Measurements from ENCODE around the gene SETD2. TPM values are rescaled to one million over a fixed set of nuclear protein-coding genes. Genes with fewer than 3 reads are reported as not detected.

The SETD2 gene
- total RNA-seq, 1 experiment from 2014 or later: 60.8 TPM

DNA sequence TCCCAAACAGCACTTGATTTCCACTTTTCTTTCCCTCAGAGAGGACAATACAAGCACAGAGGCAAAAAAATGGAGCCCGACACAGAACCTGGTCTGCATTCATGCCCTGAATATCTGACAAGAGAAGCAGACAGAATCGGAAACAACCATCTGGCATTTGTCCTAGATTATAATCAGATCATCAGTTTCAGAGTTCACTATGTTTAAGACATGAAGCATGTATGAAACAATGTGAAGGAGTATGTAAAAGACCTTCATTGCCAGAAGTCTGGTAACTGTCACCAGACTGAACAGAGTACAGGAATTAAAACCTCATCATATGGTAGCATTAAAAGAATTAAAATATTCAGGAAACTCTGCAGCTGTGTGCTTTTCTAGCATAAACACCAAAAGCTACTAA is 65.0 kb downstream of the SETD2 start:
- H3K23ac ChIP-seq (ENCODE audit: insufficient read length, low read depth, low read length): no peak overlapping the region
- no peaks in the 10 kb centered on the region for H3K79me2 ChIP-seq (ENCODE audit: insufficient read depth, low read length)
- H2BK20ac ChIP-seq (ENCODE audit: low read depth, low read length, poor library complexity, severe bottlenecking): no peak overlapping the region
- H3K4me2 ChIP-seq (ENCODE audit: insufficient read depth, insufficient read length, low read length): no peak overlapping the region
- no peak overlapping the region for H2BK15ac ChIP-seq (ENCODE audit: low read depth, low read length)
- no peaks in the 10 kb centered on the region for H4K20me1 ChIP-seq (ENCODE audit: control insufficient read depth, insufficient read depth, insufficient read length)
- Mint-ChIP-seq H3K36me3 (ENCODE audit: insufficient read depth in 1 of 3, low read depth in 3 of 3) (peaks cover 8 to 61% (median 54%) of the 10 kb centered on the region in 3 experiments; a peak in 6 of 7 replicates), H3K4me1 (no peaks in the 10 kb centered on the region), H3K27me3 (ENCODE audit: low read depth) (no peaks in the 10 kb centered on the region), H3K4me3 (no peak overlapping the region), H3K27ac (no peak overlapping the region), H3K9me3 (no peaks in the 10 kb centered on the region)
- H2AK5ac ChIP-seq (ENCODE audit: insufficient read length, low read length): no peak overlapping the region
- no peak overlapping the region for H4K91ac ChIP-seq (ENCODE audit: insufficient read length, low read depth, low read length)
- H2BK5ac ChIP-seq (ENCODE audit: insufficient read length, low read length): no peak overlapping the region
- no peak overlapping the region for H2BK12ac ChIP-seq (ENCODE audit: insufficient read length, low read depth, low read length)
- H2AFZ ChIP-seq (ENCODE audit: low read length): no peak overlapping the region
- no peak overlapping the region for H3T11ph ChIP-seq (ENCODE audit: low read length)
- H3K14ac ChIP-seq (ENCODE audit: insufficient read depth, low read length): no peak overlapping the region
- H2BK120ac ChIP-seq (ENCODE audit: low read depth, low read length, poor library complexity, severe bottlenecking): no peak overlapping the region
- no peak overlapping the region for H3K9ac ChIP-seq (ENCODE audit: extremely low read depth, insufficient read length, low read length)
- H4K8ac ChIP-seq (replicated peaks; ENCODE audit: insufficient read length, low read depth, low read length): no peak overlapping the region
- H3K4me1 ChIP-seq (ENCODE audit: insufficient read depth, low read length): no peaks in the 10 kb centered on the region
- WGBS (ENCODE audit: extremely low coverage, insufficient read length, low lambda C conversion rate): no CpG with 5 or more reads among the region's 2 CpGs
- no peaks in the 10 kb centered on the region for H3K79me1 ChIP-seq (ENCODE audit: insufficient read depth, low read depth, low read length, poor library complexity, severe bottlenecking)
- H4K5ac ChIP-seq (ENCODE audit: insufficient read length, low read depth, low read length): no peak overlapping the region
- no peak for DNase-seq
- H3K9me3 ChIP-seq (ENCODE audit: control insufficient read depth, low read depth, low read length): no peaks in the 10 kb centered on the region
- H3K27me3 ChIP-seq (ENCODE audit: insufficient read depth, low read length): no peaks in the 10 kb centered on the region
- no peak overlapping the region for H3K27ac ChIP-seq (ENCODE audit: insufficient read length, low read depth, low read length)
- H3K23me2 ChIP-seq (ENCODE audit: insufficient read length, low read depth, low read length, poor library complexity, severe bottlenecking): no peaks in the 10 kb centered on the region
- H3K56ac ChIP-seq (ENCODE audit: insufficient read length, low read depth, low read length): no peak overlapping the region
- no peak for TF ChIP-seq CTCF (conservative IDR thresholded peaks at IDR 0.05)
- no peak overlapping the region for H3K18ac ChIP-seq (ENCODE audit: insufficient read length, low read depth, low read length)
- no peak overlapping the region for H3K4ac ChIP-seq (ENCODE audit: low read depth, low read length)

Data from H9 (cell line).